ENCODE data around the gene GARIN1A.

DNA sequence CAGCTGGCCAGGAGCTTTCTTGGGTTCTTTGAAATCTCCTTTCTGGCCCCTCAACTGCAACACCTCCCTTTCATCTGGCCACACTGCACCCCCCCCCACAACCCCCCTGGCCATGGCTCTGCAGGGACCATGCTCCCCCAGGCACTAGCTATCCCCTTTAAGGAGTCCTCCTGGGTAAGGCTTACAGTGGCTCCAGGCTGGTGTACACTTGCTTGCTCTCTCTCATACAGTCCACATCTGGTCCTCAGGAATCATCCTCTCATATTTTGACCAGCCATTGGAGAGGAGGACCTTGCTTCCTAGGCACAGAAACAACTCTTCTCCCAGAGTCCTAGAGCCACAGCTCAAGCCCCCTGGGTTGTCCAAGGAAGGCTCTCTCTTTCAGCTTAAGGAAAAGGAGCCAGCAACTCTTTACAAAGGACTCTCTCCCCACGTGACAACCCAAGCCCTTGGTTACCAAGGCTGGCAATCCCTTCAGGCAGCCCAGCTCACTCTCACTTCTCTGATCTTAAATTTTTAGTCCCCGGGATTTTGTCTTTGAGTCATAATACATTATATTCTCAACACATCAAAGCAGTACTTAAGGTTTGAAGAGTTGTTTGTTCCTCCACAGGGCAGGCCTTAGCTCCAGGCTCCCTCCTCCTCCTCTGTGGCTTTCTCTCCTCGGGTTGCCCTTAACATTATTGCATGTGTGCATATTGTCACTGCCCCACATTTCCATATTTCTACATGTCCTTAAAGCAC lies 9.9 kb downstream of the GARIN1A start:
- TF ChIP-seq, protein P1, sequence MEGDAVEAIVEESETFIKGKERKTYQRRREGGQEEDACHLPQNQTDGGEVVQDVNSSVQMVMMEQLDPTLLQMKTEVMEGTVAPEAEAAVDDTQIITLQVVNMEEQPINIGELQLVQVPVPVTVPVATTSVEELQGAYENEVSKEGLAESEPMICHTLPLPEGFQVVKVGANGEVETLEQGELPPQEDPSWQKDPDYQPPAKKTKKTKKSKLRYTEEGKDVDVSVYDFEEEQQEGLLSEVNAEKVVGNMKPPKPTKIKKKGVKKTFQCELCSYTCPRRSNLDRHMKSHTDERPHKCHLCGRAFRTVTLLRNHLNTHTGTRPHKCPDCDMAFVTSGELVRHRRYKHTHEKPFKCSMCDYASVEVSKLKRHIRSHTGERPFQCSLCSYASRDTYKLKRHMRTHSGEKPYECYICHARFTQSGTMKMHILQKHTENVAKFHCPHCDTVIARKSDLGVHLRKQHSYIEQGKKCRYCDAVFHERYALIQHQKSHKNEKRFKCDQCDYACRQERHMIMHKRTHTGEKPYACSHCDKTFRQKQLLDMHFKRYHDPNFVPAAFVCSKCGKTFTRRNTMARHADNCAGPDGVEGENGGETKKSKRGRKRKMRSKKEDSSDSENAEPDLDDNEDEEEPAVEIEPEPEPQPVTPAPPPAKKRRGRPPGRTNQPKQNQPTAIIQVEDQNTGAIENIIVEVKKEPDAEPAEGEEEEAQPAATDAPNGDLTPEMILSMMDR (conservative IDR thresholded peaks at IDR 0.05; ENCODE audit: low read length): no peak
- no peak for TF ChIP-seq EZH2phosphoT487 (IDR thresholded peaks at IDR 0.05; ENCODE audit: borderline replicate concordance, low read depth, low read length)

Measured in OCI-LY7 (cell line).